Left cardiac atrium (tissue), 4 donors: ENCODE measurements around the gene ABCA7. TPM values are rescaled to one million over a fixed set of nuclear protein-coding genes. Genes with fewer than 3 reads are reported as not detected.

Experiments
- ATAC-seq, 2 donors: fragments of 200-7000 bp; cut with Tn5 transposase; one replicate each; pipeline ENCODE4 v1.9.1; 2020; ENCODE audit warnings: mild to moderate bottlenecking in 2 of 2, moderate library complexity in 2 of 2
- DNase-seq: peaks from one replicate; pipeline ENCODE4 v3.0.0-alpha.2; 2020
- intact Hi-C, 2 donors: fragments of 100-400 bp; cut with DNase I; formaldehyde crosslinking; loops; one replicate each; pipeline versions ENCODE4 v1.14.1 to v1.15.1; 2022 to 2023
- total RNA-seq, 2 donors: library from RNA; stranded (reverse); fragmentation: NEBNext Ultra II Directional; extraction: Animal tissue kit (Norgen Biotek cat#: 25700); gene quantifications; one replicate each; pipeline ENCODE4 v1.2.1, GENCODE V29; 2021
- donor health status: DM: no; HTN: yes; CAD: no.
- donor health status: DM: no; HTN: yes; CAD: no; lungs with severe emphysema.
- donor health status: DM: yes; HTN: yes; CAD: no.
- donor health status: Dilated cardiomyopathy.

Gene ABCA7
- total RNA-seq, 2 donors from 2014 or later = 7.7 to 10.0 TPM

DNA sequence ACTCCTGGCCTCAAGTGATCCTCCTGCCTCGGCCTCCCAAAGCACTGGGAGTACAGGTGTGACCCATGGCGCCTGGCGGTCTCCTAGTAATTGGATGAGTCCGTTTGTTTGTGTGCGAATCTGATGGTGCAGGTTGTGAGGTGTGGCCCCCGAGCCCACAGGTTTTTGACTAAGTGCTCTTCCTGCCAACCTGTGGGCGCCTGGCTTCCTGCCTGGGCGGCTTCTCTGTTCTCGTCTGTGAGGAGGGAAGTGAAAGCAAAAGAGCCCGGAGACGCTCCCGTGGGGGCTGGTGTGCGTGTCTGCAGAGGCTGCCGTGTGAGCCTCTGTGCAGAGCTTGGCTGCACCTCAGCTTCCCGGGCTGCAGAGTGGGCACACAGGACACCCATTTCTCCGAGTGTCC is 37.0 kb downstream of the ABCA7 start:
- peak; percentile 69 for DNase-seq
- intact Hi-C loops = no loop called here
- peak; percentile 35 to 58 for ATAC-seq

DNA sequence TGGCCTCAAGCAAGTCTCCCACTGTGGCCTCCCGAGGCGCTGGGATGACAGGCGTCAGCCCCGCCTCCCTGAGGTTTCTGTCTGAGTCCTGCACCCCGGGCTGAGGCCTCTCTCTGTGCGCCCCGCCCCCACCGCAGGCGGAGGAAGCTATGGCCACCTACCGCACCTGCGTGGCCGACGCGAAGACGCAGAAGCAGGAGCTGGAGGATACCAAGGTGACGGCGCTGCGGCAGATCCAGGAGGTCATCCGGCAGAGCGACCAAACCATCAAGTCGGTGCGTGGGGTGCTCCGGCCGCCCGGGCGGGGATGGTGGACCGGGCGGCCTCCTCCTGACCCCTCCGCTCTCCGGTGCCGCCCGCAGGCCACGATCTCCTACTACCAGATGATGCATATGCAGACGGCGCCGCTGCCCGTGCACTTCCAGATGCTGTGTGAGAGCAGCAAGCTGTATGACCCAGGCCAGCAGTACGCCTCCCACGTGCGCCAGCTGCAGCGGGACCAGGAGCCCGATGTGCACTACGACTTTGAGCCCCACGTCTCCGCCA is 39.7 kb downstream of the ABCA7 start:
- no peak for ATAC-seq
- no peak for DNase-seq
- intact Hi-C loops = no loop called here

DNA sequence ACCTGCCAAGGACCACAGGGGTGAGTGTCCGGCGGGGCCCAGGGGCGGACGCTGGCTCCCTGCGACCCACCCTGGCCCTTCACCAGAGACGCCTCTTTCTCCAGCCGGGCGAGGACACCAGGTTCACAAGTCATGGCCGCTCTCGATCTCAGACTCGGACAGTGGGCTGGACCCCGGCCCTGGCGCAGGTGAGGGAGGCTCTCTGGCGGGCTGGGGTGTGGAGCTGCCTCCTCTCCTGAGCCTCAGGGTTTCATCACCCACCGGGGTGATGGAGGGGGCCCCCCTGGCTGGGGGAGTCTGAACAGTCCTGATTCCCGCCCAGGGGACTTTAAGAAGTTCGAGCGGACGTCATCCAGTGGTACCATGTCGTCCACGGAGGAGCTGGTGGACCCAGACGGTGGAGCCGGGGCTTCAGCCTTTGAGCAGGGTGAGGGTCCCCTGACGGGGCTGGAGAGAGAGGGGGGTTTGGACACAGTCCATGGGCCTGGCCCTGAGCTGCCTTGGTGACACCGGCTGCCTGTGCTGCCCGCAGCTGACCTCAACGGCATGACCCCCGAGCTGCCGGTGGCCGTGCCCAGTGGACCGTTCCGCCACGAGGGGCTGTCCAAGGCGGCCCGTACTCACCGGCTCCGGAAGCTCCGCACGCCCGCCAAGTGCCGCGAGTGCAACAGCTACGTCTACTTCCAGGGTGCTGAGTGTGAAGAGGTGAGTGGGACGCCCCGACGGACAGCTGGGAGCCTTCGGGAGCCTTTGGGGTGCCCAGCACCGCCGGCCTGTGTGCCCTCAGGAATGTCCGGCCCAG is 40.7 kb downstream of the ABCA7 start:
- intact Hi-C loops = no loop called here
- no peak for DNase-seq
- no peak for ATAC-seq

DNA sequence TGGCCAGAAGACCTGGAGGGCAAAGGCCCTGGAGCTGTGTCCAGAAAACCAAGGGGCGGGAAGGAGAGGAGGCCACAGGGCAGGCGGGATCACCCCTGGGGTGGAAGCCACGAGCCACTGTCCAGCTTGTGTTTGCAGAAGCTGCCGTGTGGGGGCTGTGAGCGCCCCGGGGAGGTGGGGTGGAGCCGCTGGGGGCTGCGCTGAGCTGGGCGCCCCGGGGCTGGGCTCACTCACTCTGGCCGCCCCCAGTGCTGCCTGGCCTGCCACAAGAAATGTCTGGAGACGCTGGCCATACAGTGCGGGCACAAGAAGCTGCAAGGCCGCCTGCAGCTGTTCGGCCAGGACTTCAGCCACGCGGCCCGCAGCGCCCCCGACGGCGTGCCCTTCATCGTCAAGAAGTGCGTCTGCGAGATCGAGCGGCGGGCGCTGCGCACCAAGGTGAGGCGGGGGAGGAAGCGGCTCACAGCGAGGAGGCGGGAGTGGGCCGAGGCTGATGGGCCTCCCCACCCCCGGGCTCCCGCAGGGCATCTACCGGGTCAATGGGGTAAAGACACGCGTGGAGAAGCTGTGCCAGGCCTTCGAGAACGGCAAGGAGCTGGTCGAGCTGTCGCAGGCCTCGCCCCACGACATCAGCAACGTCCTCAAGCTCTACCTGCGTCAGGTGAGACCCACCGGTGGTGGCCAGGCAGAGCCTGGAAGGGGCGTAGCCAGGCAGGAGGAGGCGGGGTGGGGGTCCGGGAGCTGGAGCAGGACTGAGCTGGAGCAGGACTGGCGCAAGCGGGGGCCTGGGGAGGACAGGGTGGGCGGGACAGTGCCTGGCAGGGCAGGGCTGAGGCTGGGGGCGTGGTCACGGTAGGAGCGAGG is 41.6 kb downstream of the ABCA7 start:
- no peak for ATAC-seq
- no peak for DNase-seq

DNA sequence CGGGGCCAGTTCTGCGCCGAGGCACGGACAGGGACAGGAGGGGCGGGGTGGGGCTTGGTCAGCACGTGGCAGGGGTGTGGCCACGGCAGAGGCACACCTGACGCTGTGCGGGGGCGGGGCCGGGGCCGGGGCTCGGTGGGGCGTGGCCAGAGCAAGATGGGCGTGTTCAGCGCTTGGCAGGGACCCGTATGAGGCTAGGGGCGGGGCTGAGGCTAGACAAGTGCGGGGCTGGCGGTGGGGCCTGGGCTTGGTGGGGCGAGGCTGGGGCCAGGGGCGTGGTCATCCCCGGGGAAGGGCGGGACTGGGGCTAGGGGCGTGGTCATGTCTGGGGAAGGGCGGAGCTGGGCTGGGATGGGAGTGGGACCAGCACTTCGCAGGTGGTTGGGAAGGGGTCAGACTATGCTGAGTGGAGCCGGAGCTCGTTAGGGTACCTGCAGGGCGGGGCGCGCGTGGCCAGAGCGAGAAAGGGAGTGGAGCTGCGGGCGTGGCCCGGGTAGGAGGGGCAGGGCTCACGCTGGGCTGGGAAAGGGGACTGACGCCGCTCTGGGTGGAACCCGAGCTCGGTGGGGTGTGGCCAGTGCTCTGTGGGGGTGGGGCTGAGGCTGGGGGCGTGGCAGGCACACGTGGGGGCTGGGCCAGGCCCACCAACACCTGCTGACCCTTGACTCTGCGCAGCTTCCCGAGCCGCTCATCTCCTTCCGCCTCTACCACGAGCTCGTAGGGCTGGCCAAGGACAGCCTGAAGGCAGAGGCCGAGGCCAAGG is 42.4 kb downstream of the ABCA7 start:
- intact Hi-C loops = no loop called here
- ATAC-seq = peak; percentile 41 to 60
- peak; percentile 55 for DNase-seq

More for the DNA sequence above, 41.6 kb downstream of the ABCA7 start:
- intact Hi-C loops = no loop called here

DNA sequence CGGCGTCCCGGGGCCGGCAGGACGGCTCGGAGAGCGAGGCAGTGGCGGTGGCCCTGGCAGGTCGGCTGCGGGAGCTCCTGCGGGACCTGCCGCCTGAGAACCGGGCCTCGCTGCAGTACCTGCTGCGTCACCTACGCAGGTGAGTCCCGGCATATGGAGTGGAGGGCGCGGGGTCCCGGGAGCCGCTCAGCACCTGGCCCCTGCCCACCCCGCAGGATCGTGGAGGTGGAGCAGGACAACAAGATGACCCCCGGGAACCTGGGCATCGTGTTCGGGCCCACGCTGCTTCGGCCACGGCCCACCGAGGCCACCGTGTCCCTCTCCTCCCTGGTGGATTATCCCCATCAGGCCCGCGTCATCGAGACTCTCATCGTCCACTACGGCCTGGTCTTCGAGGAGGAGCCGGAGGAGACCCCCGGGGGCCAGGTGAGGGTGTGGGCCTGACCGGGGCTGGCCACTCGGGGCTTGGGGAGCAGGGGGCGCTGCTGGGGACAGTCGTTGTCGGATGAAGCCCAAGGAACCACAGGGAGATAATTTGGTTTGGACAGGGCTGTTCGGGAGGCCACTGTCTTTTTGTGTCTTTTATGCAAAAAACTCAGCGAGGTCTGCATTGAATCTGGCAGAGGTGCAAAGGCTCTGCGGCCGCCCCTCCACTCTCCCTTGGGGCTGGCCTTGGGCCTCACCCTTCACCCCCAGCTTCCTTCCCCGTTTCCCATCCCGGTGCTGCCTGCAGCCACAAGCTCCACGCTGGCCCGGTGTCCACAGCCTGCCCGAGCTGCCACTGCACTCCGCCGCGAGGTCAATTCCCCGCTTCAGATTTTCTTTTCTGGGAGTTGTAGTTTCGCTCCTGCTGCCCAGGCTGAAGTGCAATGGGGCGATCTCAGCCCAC is 43.3 kb downstream of the ABCA7 start:
- intact Hi-C loops = no loop called here
- DNase-seq = no peak
- no peak for ATAC-seq

DNA sequence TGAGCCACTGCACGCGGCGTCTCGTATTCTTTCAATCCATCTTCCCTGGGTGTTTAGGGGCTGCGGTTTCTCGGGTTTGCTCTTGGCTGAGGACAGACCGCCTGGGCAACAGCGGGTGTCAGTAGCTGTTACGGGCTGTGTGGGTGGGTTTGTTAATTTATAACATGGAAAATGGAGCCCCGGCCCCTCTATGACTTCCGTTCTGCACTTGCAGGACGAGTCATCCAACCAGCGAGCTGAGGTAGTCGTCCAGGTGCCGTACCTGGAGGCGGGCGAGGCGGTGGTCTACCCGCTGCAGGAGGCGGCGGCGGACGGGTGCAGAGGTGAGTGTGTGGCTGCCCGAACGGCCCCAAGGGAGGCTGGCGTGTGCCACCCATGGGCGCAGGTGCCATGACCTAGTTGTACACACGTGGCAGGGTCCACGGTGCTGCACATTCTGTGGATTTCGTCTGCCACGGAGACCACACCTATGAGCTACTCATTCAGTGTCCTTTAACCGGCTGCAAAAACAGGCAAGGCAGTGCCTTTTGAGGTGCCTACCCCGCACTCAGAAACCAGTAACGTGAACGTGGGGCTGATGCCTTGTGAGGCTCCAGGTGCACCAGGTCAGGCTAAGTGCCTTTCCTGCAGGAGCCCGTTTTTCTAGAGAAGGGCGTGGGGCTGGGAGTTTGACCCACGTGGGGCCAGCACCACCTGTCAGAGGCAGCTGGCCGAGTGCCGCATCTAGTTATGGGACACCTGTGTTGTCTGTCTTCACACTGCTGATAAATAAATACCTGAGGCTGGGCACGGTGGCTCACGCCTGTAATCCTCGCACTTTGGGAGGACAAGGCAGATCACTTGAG is 44.3 kb downstream of the ABCA7 start:
- intact Hi-C loops = no loop called here
- DNase-seq (no peak), ATAC-seq (no peak)

DNA sequence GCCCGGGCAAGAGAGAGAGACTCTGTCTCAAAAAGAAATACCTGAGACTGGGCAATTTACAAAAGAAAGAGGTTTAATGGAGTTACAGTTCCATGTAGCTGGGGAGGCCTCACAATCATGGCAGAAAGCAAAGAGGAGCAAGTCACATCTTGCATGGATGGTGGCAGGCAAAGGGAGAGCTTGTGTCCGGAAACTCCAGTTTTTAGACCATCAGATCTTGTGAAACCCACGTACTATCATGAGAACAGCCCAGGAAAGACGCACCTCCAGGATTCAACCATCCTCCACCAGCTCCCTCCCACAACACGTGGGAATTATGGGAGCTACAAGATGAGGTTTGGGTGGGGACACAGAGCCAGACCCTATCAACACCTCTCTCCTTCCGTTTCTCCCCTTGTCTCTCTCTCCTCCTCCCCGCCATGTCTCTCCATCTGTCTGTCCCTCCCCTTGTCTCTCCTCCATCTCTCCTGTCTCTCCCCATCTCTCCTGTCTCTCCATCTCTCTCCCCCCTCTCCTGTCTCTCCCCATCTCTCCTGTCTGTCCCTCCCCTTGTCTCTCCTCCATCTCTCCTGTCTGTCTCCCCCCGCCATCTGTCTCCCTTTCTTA is 45.2 kb downstream of the ABCA7 start:
- ATAC-seq (no peak), DNase-seq (no peak)
- intact Hi-C loops = no loop called here

DNA sequence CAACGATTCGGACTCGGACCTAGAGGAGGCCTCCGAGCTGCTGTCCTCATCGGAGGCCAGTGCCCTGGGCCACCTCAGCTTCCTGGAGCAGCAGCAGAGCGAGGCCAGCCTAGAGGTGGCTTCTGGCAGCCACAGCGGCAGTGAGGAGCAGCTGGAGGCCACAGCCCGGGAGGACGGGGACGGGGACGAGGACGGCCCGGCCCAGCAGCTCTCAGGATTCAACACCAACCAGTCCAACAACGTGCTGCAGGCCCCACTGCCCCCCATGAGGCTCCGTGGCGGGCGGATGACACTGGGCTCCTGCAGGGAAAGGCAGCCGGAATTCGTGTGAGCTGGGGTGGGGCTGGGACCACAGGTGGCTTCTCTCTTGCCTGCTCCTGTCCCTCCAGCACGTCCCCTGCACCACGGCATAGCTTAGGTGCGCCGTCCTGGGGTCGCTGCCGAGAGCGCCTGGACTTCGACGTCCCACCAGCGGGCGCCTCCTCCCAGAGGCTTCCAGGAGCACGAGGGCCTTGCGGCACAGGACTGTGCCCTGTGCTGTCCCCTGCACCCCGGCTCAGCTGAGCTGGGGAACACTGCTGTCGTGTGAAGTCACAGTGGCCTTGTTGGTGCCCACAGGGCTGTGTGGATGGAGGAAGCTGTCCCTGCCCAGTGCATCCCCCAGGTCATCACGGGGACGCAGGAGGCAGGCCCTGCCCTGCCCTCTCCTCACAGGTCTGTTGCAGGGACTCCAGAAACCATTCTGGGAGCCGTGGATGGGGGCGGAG is 46.0 kb downstream of the ABCA7 start:
- DNase-seq = no peak

DNA sequence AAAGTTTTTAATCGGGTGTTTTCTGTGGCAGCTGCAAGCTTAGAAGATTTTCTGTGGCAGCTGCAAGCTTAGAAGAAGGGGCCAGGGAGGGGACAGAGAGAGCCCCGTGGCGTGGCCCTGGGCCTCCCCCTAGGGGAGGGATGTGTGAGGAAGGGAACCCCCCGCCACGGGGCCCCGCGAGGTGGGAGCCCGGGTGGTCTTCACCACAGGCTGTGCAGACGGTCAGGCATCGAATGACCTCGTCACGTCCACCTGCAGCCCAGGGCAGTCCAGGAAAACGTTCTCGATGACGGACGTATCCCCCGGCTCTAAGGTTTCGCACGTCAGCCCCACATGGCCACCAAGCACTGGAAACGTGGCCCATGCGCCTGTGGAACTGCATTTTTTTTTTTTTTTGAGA is 46.7 kb downstream of the ABCA7 start:
- DNase-seq (no peak), ATAC-seq (no peak)
- intact Hi-C loops = no loop called here

More for the DNA sequence above, 46.0 kb downstream of the ABCA7 start:
- ATAC-seq = no peak
- intact Hi-C loops = no loop called here

DNA sequence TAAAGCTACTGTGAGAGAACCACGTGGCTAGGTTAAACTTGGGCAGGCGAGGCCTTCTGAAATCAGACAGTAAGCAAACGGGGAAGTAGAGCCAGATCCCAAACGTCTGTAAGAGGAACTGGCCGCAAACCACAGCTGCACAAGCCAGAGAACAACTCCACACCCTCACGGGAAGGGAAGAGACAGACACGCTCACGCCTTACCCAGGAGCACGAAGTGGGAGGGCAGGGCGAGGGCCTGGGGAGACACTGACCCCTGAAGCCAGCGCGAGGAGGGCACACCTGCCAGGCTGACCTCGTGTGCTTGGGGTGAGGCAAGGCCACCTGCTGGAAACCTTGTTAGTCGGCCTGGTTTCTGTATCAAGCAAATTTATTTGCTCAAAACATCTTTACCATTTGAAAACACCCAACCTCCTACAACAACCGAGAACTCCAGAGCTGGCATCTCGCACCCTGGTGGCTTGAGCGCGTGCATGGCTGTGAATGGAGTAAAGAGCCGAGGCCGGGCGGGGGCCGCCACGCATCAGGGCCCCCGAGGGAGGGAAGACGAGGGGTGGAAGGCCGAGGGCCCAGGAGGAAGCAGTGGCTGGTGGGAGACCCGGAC is 48.0 kb downstream of the ABCA7 start:
- no peak for DNase-seq
- intact Hi-C loops = no loop called here
- peak; percentile 45 to 50 for ATAC-seq

DNA sequence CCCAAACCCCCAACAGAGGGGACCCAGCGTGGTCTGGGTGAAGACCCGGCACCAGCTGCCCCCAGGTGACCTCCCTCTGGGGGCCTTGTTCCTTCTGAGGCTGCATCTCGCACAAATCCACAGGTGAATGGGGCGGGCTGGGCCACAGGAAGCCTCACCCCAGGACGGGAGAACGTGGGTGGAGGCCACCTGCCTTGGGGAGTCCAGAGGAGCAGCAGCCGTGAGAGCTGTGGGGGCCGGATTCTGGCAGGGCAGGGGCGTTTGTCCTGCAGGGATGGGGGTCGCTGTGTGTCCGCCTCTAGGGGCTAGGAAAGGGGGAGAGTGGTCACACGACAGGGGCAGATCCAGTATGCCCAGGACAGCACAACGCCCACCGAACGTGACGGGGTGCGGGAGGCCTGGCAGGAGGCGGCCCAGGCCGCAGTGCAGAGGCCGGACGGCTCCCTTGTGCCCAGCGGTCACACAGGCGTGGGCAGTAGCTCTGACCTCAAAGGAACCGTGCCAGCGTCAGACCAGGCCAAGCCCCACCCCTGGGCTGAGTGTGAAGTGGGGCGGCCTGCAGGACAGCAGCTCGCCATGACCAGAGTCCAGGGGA is 48.6 kb downstream of the ABCA7 start:
- intact Hi-C loops = no loop called here
- ATAC-seq (peak in 1 of 2 donors; percentile 32), DNase-seq (no peak)

DNA sequence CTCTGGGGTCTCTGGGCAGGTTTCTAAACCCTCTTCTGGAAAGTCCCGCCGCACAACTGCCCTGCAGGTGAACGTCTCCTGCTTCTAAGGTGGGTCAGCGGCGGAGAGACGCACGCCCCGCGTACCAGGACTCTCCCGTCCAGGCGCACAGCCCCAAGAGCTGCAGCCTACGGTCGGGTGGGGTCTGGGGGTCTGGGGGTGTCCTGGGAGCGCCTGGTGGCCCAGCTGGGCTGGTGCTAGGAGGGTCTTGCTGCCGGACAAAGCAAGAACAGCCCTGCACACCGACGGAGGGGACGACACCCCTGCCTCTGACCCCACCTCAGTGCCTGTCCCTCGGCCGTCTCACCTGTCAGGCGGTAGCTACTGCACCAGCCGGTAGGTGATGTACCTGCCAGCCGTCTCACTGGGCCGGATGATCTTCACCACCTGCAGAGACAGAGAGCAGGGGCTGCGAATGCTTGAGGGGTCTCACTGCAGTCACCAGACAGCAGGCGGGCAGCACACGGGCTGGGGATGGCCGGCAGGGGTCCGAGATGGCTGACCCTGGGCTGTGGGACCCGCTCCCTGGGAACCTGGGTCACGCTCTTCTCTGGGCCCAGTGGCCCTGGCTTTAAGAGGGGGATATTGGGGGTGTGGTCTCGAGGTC is 49.3 kb downstream of the ABCA7 start:
- DNase-seq = no peak
- intact Hi-C loops = no loop called here
- peak in 1 of 2 donors; percentile 1 for ATAC-seq

DNA sequence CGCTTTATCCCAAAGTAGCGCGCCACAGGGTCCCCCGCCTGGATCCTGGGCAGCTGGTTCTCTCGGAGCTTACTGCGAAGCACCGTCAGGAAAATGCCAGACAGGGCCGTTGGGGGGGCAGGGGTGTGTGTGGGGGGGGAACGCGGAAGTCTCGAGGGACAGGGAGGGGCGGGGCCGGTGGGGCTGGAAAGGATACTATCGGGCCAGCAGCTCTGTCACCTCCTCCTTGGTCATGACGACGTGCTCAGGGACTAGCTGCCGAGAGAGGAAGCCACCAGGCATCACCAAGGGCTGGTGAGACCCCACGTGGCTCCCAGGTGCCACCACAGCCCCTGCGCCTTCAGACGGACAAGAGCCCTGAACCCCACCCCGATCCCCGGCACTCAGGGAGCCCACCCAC is 50.0 kb downstream of the ABCA7 start:
- DNase-seq = no peak
- intact Hi-C loops = no loop called here
- no peak for ATAC-seq
